Lung microvascular endothelial cell (primary cell): ENCODE measurements around the gene OPA3. TPM values are rescaled to one million over a fixed set of nuclear protein-coding genes. Genes with fewer than 3 reads are reported as not detected.

Experiments
- DNase-seq, 2 donors: peaks; one replicate each; pipeline versions ENCODE4 v3.0.0 to v3.0.0-alpha.2; 2010; ENCODE audit warnings: low read depth in 2 of 2
- total RNA-seq: library from RNA; depleted of rRNA; stranded (reverse); fragments of >200 nt; gene quantifications from 2 replicates; pipeline ENCODE4 v1.2.1, GENCODE V29; 2014

OPA3 gene
- total RNA-seq, 1 donor from 2014 or later = 5.4 TPM

GRCh38 chr19:45567609-45568008 is 17.0 kb downstream of the OPA3 start:
- DNase-seq = no peak

DNA sequence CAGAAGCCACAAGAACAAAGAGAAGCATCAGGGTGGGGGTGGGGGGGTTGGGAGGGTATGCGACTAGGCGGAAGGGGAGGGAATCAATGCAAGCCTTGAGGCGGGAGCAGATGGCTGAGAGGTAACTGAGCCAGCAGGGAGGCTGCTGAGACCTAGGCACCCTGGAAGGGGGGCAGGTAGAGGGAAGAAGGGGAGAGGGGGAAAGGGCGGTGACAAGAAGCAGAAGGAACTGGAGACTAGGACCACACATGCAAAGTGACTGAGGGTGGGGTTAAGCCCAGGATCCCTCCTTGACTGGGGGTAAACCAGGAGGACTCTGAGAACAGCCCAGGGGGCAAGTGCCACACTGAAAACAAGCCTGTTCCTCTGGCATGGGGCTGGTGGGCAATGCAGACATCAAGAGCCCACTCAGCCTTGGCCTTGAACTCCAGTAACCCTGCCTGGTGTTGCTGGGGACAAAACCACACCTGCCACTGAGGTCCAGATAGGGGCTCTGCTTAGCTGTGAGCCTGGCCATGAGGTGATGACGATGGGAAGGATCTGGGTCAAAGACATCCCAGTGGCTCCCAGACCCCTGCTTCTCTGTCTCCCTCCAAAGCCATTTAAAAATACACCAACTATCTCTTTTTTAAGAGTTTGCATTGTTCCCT is 20.3 kb downstream of the OPA3 start:
- DNase-seq = no peak

DNA sequence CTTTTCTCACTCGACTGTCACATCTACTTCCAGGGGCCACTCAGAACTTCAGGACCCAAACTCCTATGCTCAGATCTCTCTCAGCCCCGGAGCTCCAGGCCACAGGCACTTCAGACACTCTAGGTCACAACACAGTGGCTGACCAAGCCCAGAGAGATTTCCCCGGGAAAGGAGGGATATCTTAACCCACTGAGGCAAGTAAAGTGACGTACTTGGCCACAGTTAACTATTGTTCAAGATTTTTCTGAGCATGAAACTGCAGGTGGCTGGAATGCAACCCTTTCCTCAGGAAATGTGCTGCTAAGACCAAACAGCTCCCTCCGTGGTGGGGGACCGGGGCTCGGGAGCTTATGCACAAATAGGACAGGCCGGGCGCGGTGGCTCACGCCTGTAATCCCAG is 23.9 kb downstream of the OPA3 start:
- peak in 1 of 2 donors; percentile 78 for DNase-seq

- DNase-seq = no peak
These were observed 24.6 kb downstream of the OPA3 start for GRCh38 chr19:45560038-45560437.

DNA sequence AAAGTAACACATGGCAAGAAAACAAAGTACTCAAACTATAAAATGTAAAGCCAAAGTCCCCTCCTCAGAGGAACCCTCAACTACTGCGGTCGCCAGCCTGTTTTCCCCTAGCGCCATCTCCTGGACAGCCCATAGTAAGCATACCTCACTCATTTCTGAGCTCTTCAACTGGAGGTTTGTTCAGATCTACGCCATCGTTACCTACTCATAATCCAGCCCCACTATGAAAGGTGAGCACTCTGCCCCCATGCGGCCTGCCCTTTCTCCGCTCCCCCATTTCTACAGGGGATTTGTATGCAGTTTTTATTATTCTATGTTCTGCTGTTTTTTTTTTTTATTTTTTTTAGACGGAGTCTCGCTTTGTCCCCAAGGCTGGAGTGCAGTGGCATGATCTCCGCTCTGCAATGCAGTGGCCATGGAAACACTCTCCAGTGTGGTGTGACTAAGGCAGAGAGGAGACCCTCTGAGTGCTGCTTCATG is 26.2 kb downstream of the OPA3 start:
- peak; percentile 56 to 59 for DNase-seq

DNA sequence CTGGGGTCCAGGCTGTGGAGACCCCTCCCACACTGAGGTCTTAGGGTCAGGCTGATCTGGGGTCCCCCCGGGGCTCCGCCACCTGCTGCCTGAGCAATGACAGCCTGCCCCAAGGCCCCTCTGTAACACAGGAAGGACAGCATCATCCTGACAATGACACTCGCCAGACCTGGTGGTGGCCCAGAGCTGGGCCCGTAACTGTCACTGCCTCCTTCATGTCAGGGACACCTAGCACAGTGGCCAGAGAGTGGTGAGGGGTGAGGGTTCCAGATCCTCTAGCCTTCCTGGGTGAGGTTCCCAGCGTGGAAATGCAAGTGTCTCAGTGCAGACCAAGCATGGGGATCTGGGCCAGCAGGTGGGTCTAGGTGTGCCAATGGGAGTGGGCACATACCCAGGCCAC is 27.8 kb downstream of the OPA3 start:
- DNase-seq = no peak

DNA sequence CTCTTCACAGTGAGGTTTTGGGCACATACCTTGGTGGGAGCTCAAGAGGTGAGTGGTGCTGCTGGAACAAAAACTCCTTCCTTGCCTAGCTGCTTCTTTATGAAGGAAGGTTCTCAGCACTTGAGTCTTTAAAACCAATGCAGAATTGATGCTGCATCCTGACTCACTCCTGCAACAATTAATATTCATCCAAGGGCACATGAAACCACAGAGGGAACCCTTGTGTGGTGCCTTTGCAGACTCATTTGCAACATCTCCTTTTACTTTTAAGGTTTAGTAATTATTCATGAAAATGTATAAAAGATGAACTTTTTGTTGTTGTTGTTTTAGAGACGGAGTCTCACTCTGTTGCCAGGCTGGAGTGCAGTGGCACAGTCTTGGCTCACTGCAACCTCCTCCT is 30.1 kb downstream of the OPA3 start:
- no peak for DNase-seq

DNA sequence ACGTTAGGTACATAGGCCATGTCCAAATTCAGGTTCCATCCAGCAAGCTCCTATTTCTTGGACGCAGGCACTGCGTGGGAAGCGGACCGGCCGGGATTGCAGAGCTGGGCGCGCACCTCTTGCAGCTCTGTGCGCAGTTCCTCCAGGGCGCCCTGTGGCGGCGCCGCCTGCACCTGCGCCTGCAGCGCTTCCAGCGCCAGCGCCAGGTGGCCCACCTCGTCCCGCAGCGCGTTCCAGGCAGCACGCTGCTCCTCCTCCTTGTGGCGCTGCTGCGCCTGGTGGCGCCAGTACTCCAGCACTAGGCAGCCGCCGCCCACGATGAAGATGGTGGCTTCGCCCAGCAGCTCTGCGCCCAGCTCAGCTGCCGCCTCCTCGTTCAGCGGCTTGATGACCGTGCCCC is 31.1 kb downstream of the OPA3 start:
- no peak for DNase-seq

GRCh38 chr19:45547965-45548609 is 36.5 kb downstream of the OPA3 start:
- peak; percentile 27 to 47 for DNase-seq

GRCh38 chr19:45547211-45547770 is 37.3 kb downstream of the OPA3 start:
- DNase-seq = no peak

- DNase-seq = no peak
These were observed 42.4 kb downstream of the OPA3 start for GRCh38 chr19:45542234-45542668.

- DNase-seq = no peak
These were observed 45.1 kb downstream of the OPA3 start for GRCh38 chr19:45539459-45539858.

DNA sequence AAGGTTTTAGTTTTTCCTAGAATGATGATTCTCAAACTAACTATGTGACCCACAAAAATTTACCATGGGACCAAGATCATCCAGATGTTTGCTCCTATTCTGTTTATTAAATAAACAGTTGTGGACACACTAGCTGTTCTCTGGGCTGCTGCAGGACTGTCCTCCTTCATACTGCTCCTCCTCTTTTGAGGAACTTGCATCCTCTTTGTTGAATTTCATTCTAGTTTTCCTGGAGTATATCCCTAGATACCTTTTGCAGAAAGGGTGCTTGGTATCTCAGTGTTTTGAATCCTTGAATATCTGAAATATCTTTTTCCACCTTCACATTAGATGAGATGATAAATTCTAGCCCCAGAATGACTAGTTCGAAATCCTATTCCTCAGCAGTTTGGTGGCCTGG is 53.3 kb downstream of the OPA3 start:
- DNase-seq = no peak

DNA sequence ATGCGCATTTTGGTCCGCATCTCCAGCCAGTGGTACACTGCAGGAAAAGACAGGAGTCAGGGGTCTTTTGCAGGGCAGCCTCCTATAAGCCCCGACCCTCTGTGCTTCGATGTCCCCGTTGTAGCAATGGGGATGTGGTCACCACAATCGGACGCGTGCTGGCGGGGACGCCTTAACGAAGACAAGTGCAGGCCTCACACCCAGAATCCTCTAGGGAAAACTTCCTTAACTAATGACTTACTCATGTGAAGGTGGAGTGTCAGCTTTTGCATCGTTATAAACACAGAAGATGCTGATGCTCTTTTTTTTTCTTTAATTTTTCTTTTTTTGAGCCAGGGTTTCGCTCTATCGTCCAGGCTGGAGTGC is 55.2 kb downstream of the OPA3 start:
- DNase-seq = no peak

DNA sequence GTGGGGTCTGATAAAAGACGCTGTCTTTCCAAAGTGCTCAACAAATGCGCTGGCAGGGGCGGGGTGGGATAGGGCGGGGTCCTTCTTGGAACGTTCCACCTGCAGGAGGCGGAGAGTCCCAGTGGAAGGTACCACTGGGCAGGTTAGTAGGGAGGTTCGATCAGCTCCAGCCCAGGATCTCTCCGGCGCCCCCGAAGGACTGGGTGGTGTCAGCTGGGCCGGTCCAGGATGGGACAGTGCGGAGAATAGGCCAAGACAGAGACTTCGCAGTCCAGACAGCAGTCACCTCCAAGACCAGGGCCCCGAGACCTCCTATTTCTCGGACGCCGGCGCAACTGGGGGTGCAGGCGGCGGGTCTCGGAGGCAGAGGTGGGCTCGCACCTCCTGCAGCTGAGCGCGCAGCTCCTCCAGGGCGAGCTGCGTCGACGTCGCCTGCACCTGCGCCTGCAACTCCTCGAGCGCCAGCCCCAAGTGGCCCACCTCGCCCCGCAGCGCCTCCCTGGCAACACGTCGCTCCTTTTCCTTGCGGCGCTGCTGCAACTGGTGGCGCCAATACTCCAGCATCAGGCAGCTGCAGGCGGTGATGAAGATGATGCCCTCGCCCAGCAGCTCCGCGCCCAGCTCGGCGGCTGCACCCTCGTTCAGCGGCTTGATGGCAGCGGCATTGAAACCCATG is 55.7 kb downstream of the OPA3 start:
- DNase-seq = peak in 1 of 2 donors; percentile 11

- peak in 1 of 2 donors; percentile 52 for DNase-seq
These were observed 56.4 kb downstream of the OPA3 start for GRCh38 chr19:45528149-45528743.

DNA sequence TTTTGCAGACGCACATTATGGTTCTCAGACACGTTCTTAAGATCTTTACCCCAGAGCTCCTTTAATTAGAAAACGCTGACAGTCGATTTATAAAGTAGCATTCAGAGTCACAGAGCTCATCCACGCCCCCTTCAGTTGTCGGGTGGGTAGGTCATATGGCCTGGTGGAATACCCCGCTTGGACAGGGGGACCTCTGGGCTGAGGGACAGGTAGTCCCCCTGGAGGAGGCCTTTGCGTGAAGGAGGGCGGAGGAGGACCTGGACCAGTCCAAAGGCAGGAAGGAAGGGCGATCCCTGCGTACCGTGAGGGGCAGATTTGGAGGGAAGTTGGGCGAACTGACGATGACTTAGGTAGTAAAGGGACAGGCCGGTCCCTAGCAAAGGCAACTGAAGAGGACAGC is 56.9 kb downstream of the OPA3 start:
- DNase-seq = no peak

GRCh38 chr19:45526971-45527370 is 57.6 kb downstream of the OPA3 start:
- DNase-seq = no peak

- DNase-seq = peak; percentile 59 to 66
These were observed 58.5 kb downstream of the OPA3 start for GRCh38 chr19:45526143-45526542.

GRCh38 chr19:45524575-45525129 is 60.0 kb downstream of the OPA3 start:
- DNase-seq = no peak

- peak; percentile 85 to 93 for DNase-seq
These were observed 60.9 kb downstream of the OPA3 start for GRCh38 chr19:45523642-45524256.
